Muscle layer of colon (tissue), 2 donors: Measurements from ENCODE around the gene RBBP4.
"Not testable (repeated sequence)": the region's sequence is repeated elsewhere in the genome, so short reads cannot be mapped to it uniquely, and the experiment has no call there.

ENCODE experiments used
- H3K27ac ChIP-seq: one replicate; pipeline ENCODE4 v1.7.0; 2013; ENCODE audit warnings: low read depth, mild to moderate bottlenecking, low read length, moderate library complexity
- H3K27me3 ChIP-seq, 2 donors: one replicate each; pipeline ENCODE4 v1.7.0; 2013; ENCODE audit warnings: low read length in 2 of 2, mild to moderate bottlenecking in 2 of 2; ENCODE audit not compliant: insufficient read depth in 2 of 2, control insufficient read depth in 1 of 2
- H3K36me3 ChIP-seq: one replicate; pipeline ENCODE4 v1.7.0; 2013; ENCODE audit warnings: mild to moderate bottlenecking, low read length; ENCODE audit not compliant: insufficient read depth
- H3K4me1 ChIP-seq: one replicate; pipeline ENCODE4 v1.7.0; 2013; ENCODE audit warnings: mild to moderate bottlenecking, low read length; ENCODE audit not compliant: insufficient read depth
- H3K4me3 ChIP-seq, 2 donors: one replicate each; pipeline ENCODE4 v1.7.0; 2013; ENCODE audit warnings: low read length in 2 of 2, low read depth in 1 of 2, mild to moderate bottlenecking in 1 of 2, moderate library complexity in 1 of 2
- H3K9ac ChIP-seq: one replicate; pipeline ENCODE4 v1.7.0; 2013; ENCODE audit warnings: low read length
- H3K9me3 ChIP-seq: one replicate; pipeline ENCODE4 v1.7.0; 2013; ENCODE audit warnings: mild to moderate bottlenecking, low read length
- donor health status: abdominal sarcoma.
- donor health status: Adenocarcinoma of cecum.

The RBBP4 gene

GRCh38 chr1:32622806-32623681 lies 28.0 kb upstream of the RBBP4 start:
- Histone ChIP-seq H3K9ac (no peak overlapping the region), H3K36me3 (peaks cover 6% of the 10 kb centered on the region), H3K27me3 (no peaks in the 10 kb centered on the region), H3K4me1 (no peaks in the 10 kb centered on the region), H3K4me3 (no peak overlapping the region), H3K27ac (no peak overlapping the region), H3K9me3 (no peaks in the 10 kb centered on the region)

- peaks cover 6% of the 10 kb centered on the region for H3K36me3 ChIP-seq
- no peaks in the 10 kb centered on the region for H3K9me3 ChIP-seq
- no peaks in the 10 kb centered on the region for H3K27me3 ChIP-seq
- no peak overlapping the region for H3K27ac ChIP-seq
- H3K4me1 ChIP-seq, result no peaks in the 10 kb centered on the region
- no peak overlapping the region for H3K9ac ChIP-seq
- no peak overlapping the region for H3K4me3 ChIP-seq
These were observed 27.2 kb upstream of the RBBP4 start for GRCh38 chr1:32623775-32624174.

GRCh38 chr1:32626176-32626575 lies 24.8 kb upstream of the RBBP4 start:
- Histone ChIP-seq H3K4me1 (no peaks in the 10 kb centered on the region), H3K27me3 (no peaks in the 10 kb centered on the region), H3K9me3 (no peaks in the 10 kb centered on the region), H3K4me3 (no peak overlapping the region), H3K9ac (no peak overlapping the region), H3K27ac (no peak overlapping the region), H3K36me3 (peaks cover 6% of the 10 kb centered on the region)

- Histone ChIP-seq H3K9ac (no peak overlapping the region), H3K27ac (no peak overlapping the region), H3K27me3 (no peaks in the 10 kb centered on the region), H3K4me1 (no peaks in the 10 kb centered on the region), H3K4me3 (no peak overlapping the region), H3K36me3 (peaks cover 8% of the 10 kb centered on the region), H3K9me3 (no peaks in the 10 kb centered on the region)
These were observed 23.3 kb upstream of the RBBP4 start for GRCh38 chr1:32627596-32628162.

- peaks cover 21% of the 10 kb centered on the region for H3K36me3 ChIP-seq
- not testable (repeated sequence) for H3K27me3 ChIP-seq, H3K9ac ChIP-seq, H3K4me3 ChIP-seq, H3K4me1 ChIP-seq, H3K9me3 ChIP-seq, H3K27ac ChIP-seq
These were observed 20.8 kb upstream of the RBBP4 start for GRCh38 chr1:32630173-32630572.

GRCh38 chr1:32632829-32633228 lies 18.2 kb upstream of the RBBP4 start:
- Histone ChIP-seq H3K27me3 (no peaks in the 10 kb centered on the region), H3K27ac (no peak overlapping the region), H3K9me3 (no peaks in the 10 kb centered on the region), H3K36me3 (peaks cover 15% of the 10 kb centered on the region), H3K4me1 (no peaks in the 10 kb centered on the region), H3K4me3 (no peak overlapping the region), H3K9ac (no peak overlapping the region)

GRCh38 chr1:32635508-32636277 lies 15.3 kb upstream of the RBBP4 start:
- Histone ChIP-seq H3K27me3 (no peaks in the 10 kb centered on the region), H3K4me1 (no peaks in the 10 kb centered on the region), H3K36me3 (peaks cover 15% of the 10 kb centered on the region), H3K9ac (no peak overlapping the region), H3K4me3 (no peak overlapping the region), H3K9me3 (no peaks in the 10 kb centered on the region), H3K27ac (no peak overlapping the region)

- Histone ChIP-seq H3K36me3 (peaks cover 15% of the 10 kb centered on the region), H3K27ac (no peak overlapping the region)
These were observed 13.9 kb upstream of the RBBP4 start for GRCh38 chr1:32636914-32637645.

GRCh38 chr1:32639489-32640075 lies 11.4 kb upstream of the RBBP4 start:
- H3K27ac ChIP-seq, result no peak overlapping the region
- H3K4me3 ChIP-seq, result no peak overlapping the region
- H3K27me3 ChIP-seq, result no peaks in the 10 kb centered on the region
- H3K9me3 ChIP-seq, result no peaks in the 10 kb centered on the region
- no peak overlapping the region for H3K9ac ChIP-seq
- no peaks in the 10 kb centered on the region for H3K4me1 ChIP-seq
- no peaks in the 10 kb centered on the region for H3K36me3 ChIP-seq

More at GRCh38 chr1:32636914-32637645, 13.9 kb upstream of the RBBP4 start:
- Histone ChIP-seq H3K4me1 (no peaks in the 10 kb centered on the region), H3K27me3 (no peaks in the 10 kb centered on the region), H3K4me3 (no peak overlapping the region), H3K9ac (no peak overlapping the region), H3K9me3 (no peaks in the 10 kb centered on the region)

GRCh38 chr1:32642292-32642827 lies 8.6 kb upstream of the RBBP4 start:
- not testable (repeated sequence) for H3K4me1 ChIP-seq, H3K9me3 ChIP-seq, H3K36me3 ChIP-seq, H3K27ac ChIP-seq, H3K4me3 ChIP-seq, H3K27me3 ChIP-seq, H3K9ac ChIP-seq
